Measurements from ENCODE around the gene ZMIZ1.

The ZMIZ1 gene

DNA sequence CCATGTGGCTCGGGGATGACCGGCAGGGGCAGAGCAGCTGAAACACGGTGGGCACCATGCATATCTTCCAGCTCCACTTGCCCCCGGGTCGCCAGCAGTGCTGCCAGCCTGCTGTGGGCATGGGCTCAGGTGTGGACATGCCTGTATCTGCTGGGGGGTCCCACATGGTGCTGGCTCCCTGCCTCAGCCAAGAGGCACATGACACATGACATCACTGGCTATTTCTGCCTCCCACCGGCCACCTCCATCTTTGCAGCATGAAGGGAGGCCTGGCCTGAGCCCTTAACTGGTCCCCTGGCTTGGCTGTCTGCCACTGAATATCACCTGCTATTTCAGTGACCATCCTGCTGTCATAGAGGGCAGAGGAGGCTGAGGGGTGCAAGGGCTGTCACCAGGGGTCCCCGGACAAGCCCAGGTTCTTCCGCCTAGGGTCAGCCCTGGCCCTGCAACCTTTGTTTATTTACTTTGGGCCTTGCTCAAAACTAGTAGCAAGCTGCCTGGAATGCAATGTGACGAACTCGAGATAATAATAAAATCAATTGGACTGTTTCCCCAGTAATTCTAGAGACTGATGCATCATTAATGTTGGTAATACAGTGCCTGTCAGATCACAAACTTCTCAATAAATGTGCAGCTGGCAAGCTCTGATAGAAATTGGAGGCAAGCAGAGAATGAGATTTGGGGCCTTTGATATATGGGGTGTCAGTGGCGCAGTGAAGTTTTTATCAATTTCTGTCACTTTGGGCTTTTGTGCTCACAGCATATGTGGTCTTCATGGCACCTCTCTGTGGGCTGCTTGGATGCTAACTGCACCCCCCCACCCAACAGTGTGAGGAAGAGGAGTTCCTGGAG lies 28.5 kb downstream of the ZMIZ1 start:
- DNase-seq (ENCODE audit: low spot score), result no peak

DNA sequence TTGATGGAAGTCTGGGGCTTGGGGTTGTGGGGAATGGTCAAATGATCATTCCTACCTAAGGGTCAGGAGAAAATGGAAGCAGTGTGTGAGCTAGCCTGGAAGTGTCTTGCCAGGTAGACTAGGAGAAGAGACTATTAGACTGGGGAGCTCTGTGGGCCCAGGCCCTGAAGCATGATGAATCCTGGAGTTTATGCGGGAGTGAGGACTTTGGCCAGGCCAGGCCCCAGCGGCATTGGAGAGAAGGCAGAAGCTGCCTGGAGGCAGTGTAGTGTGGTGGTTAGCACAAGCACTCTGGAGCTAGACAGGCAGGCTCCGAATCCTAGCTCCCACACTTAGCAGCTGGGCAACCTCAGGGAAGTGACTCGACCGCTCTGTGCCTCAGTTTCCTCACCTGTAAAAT lies 29.3 kb downstream of the ZMIZ1 start:
- DNase-seq (ENCODE audit: low spot score), result no peak

GRCh38 chr10:79098596-79099015 lies 29.8 kb downstream of the ZMIZ1 start:
- no peak for DNase-seq (ENCODE audit: low spot score)

- no peak for DNase-seq (ENCODE audit: low spot score)
Measured at GRCh38 chr10:79099898-79100448, 31.2 kb downstream of the ZMIZ1 start.

GRCh38 chr10:79100771-79101170 lies 32.0 kb downstream of the ZMIZ1 start:
- no peak for DNase-seq (ENCODE audit: low spot score)

DNA sequence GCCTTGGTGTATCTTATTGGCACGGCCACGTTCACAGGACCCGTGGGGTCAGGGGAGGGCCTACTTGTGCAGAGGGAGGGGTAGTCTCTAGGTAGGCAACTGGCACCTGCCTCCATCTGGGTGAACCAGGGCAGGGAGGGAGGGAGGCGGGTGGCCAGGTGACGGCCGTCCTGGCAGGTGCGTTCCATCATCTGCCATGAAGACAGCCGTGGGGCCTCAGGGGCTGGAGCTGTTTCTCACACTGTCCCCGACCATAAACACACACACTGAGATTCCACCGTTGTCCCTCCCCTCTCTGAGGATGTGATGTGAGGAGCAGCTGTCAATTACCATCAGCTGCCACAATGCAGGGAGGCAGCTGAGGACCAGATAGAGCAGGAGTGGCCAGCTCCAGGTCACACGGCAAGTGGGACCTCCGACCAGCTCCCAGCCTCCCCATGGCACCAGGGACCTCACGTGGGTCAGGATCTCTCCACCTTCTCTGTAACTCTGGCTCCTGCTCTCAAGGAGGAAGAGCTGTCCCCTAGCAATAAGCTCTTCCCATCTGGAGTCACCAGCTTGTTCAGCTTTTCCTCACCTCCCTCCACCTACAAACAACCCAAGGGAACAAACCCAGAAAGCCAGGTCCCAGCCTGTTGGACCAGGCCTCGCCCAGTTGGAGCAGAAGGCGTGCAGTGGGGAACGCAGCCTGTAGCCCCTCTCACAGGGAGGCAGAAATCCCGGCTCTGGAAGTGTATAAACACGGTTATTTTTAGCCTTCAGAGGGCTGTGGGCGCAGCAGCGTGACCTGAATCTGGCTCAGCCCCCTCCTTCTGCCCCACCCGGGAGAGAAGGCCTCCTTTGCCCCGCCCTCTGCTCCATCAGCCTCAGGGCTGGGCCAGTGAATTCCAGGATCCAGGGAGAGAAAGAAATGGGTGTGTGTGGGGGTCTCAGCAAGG lies 33.1 kb downstream of the ZMIZ1 start:
- DNase-seq (ENCODE audit: low spot score), result no peak

DNA sequence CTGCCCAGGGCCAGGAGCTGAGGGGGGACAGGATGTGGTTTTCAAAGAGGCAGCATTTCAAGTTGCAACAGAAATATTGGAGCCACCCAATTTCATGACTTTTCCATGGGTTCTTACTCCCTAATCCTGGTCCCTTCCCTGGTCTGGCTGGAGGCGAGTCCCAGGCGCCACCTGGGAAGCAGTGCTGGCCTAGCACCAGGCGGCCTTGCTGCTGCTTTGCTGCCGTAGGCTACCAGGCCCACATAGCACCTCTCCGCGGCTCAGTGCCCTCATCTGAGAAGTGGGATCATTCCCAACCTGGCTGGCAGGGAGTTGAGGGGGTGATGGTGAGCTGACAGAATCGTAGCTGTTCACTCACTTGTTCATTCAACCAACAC lies 33.7 kb downstream of the ZMIZ1 start:
- no peak for DNase-seq (ENCODE audit: low spot score)

- DNase-seq (ENCODE audit: low spot score), result no peak
Measured at GRCh38 chr10:79103129-79103528, 34.4 kb downstream of the ZMIZ1 start.

DNA sequence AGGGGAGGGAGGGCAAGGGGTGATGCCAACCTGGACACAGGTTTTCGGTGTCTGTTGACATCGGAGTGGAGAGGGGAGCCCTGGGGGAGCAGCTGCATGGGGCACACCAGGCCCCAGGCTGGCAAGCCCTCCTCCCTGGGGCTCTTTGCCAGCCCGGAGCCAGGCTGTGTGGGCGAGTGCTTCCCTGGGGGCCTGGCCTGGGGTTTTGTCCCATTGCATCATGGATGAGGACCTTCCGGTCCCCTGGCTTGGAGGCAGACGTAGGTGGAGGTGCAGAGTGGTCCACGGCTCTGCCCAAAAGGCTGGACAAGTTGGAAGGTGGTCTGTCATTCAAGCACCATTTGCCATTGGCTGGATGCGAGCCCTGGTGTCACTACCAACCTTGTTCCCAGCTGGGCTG lies 34.8 kb downstream of the ZMIZ1 start:
- DNase-seq (ENCODE audit: low spot score), result no peak

DNA sequence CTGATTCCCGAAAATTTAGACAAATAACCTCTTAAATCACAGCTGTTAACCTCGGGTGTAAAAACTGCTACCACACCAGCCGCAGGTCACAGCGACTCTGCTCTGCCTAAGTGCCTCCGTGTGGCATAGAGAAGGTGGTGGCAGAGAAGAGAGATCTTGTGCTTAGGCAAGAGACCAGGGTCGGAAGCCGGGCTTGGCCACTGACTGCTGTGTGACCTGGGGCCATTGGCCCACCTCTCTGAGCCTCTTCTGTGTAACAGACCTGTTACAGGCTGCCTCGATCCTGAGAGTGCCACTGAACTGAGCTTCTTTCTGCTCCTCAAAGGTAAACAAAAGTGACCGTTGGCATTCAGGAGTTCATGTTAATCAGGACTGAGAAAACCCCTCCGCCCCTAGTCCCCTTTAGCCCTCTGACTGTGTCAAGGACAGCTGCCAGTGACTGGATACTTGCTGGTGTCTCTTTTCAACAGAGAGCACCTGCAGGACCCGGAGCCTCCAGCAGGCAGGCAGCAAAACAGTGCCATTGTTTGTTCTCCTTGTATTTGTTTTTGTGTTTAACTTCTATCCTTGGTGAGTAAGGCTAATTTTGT lies 36.5 kb downstream of the ZMIZ1 start:
- DNase-seq (ENCODE audit: low spot score), result no peak

DNA sequence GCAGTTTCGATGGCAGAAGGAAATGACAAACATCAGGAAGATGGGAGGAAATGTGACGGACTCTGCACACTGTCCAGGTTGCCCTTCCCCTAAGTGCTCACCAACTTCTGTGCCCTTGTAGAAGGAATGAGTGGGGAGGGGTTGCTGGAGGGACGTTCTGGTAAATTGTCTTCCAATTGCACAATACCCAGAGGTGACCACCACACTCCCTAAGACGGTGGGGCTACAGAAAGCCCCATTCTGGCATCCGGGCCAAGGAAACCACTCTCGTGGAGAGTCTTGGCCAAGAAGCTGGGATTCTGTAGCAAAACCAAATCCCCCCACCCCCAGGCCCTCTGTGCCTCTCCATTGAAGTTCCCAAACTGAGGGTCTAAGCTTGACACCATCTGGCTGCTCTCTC lies 37.1 kb downstream of the ZMIZ1 start:
- DNase-seq (ENCODE audit: low spot score), result no peak

DNA sequence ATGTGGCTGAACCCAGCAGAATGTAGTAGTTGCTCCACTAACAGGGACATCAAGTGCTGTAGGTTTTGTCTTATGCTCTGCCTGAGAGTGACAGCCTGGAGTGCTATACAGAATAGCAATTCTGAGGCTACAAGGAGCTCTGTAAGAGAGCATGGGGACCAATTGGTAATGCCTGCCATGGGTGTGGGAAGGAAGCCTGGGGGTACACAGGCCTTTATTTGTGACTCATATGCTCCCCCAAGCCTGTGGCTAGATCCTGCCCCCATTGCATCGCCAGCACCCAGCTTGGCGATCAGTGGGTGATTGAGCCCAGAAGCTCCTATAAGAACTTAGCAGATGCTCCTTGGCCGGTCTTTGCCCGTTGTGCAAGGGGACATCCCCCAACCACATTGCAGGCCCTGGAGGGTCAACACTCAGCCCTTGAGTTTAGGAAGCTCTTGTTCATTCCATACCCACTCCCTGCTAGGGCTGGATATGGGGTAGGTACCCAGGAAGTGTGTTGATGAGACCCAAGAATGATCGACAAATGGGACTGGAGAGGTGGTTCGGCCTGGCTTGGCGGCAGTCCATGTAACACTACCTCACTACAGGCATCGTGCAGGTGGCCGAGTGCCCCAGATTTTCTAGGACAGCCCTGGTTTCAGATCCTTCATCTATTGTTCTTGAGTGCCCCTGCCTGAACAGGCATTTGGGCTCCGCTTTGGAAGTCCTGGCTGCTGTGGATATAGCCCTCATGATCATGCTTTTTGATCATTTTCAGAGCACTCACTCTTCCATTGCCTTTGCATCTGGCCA lies 37.7 kb downstream of the ZMIZ1 start:
- DNase-seq (ENCODE audit: low spot score), result no peak

DNA sequence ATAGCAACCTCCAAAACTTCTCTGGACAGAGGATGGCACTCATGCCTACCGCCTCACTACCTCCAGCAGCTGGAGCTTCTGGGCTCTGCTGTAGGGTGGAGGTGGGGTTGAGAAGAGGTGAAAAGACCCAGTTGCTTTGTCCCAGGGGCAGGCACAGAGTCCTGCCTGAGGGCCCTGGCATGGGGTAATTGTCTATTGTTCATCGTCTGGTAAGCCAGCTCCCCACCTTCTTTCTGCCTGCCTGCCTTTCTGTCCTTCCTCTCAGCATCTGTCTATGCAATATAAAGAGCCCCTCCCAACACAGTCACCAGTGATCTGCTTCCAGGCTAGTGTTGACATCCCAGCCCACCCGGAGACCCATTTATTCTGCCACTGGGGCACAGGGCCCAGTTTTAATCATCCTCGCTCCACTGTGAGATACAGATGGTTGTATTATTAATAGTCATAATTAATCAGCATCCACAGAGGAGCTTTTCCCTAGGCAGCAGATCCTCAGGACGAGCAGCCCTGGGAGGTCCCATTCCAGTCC lies 39.0 kb downstream of the ZMIZ1 start:
- no peak for DNase-seq (ENCODE audit: low spot score)

DNA sequence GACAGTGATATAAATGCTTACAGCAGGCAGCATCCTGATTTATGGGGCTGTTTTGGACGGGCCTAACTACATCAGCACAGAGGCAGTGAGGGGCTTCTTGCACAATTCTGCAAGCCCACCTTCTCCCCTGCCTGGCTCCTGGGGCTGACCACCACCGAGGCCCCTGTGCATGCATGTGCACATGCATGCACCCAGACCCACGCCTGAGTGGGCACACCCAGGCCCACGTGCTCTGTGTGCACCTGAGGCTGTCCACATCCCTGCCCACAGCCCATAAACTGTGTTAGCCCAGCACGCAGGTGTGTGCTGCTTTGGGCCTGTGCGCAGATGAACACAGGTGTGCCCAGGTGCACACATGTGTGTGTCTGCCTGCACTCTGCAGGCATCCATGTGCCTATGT lies 40.0 kb downstream of the ZMIZ1 start:
- DNase-seq (ENCODE audit: low spot score), result no peak

- DNase-seq (ENCODE audit: low spot score), result no peak
Measured at GRCh38 chr10:79111427-79111826, 42.7 kb downstream of the ZMIZ1 start.

- no peak for DNase-seq (ENCODE audit: low spot score)
Measured at GRCh38 chr10:79111846-79112614, 43.3 kb downstream of the ZMIZ1 start.

DNA sequence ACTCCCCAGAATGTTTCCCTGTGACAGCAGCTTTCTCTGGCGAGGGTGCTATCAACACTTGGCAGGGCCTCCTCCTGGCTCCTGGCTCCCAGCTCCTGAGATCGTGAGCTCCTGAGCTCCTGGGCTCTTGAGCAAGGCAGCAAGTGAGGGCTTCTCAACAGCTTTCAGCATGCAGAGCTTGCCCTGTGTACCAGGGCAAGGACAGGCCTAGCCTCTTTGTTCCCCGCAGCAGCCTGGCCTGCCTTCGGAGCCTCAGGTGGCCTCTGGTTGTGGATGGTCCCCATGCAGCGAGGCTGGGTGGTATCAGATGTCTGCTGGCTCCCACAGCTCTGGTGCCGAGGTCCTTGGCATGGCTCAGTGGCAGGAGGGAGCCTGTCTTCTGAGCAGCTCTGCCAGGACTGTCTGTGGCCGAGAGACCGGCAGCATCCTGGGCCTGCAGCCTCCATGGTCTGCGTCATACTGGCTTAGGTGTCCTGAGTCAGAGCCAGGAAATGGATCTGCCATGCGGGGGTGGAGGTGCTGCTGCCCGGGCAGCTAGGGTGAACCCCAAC lies 44.2 kb downstream of the ZMIZ1 start:
- DNase-seq (ENCODE audit: low spot score), result peak; percentile 77

GRCh38 chr10:79113827-79114226 lies 45.1 kb downstream of the ZMIZ1 start:
- no peak for DNase-seq (ENCODE audit: low spot score)

GRCh38 chr10:79115302-79115701 lies 46.5 kb downstream of the ZMIZ1 start:
- no peak for DNase-seq (ENCODE audit: low spot score)

GRCh38 chr10:79116368-79116767 lies 47.6 kb downstream of the ZMIZ1 start:
- no peak for DNase-seq (ENCODE audit: low spot score)

Measured in RKO (cell line).